ENCODE data around the gene FUT3. TPM values are rescaled to one million over a fixed set of nuclear protein-coding genes. Genes with fewer than 3 reads are reported as not detected.

The FUT3 gene
- total and polyA plus RNA-seq, 9 of the 15 experiments (the other 6 are each of a cell fraction or from before 2014, with no cell fraction given): 0.09 TPM; not detected in 8

- TF ChIP-seq ZNF184 (CRISPR knock-in tag; IDR thresholded peaks at IDR 0.05): no peak
- no peak for TF ChIP-seq GATAD2A (IDR thresholded peaks at IDR 0.05)
- TF ChIP-seq MCM3 (IDR thresholded peaks at IDR 0.05): no peak
Measured at GRCh38 chr19:5803752-5804515, 47.3 kb downstream of the FUT3 start (continued).

DNA sequence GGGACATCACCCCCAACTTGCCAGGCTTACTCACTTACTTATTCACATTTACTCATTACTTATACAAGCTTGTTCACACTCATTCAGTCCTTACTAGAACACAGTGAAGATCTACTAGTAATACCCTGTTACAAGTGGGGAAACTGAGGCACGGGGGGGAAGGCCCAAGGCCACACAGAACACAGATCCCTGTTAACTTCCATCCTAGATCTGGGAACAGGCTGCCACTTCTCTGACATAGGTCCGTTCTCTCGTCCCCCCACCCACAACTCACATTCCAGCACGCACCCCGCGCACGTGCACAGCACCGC lies 47.9 kb downstream of the FUT3 start:
- no peak for FAIRE-seq
- Histone ChIP-seq H3K9ac (ENCODE audit: insufficient read depth in 1 of 2, low read depth in 2 of 2, low read length in 2 of 2) (peak overlapping the region; percentile 27 to 83; a peak in 2 of 4 replicates), H3K4me1 (replicated peaks in 1 of 2; ENCODE audit: control insufficient read depth in 2 of 2, insufficient read depth in 2 of 2, low read length in 2 of 2) (peaks cover 36 to 80% of the 10 kb centered on the region in 2 experiments)
- TF ChIP-seq ZNF174 (CRISPR knock-in tag; IDR thresholded peaks at IDR 0.05) (no peak), HEY1 (CRISPR knock-in tag; IDR thresholded peaks at IDR 0.05; ENCODE audit: borderline replicate concordance) (no peak), IRF2 (CRISPR knock-in tag; IDR thresholded peaks at IDR 0.05) (peak; percentile 94), ZBTB2 (IDR thresholded peaks at IDR 0.05) (no peak), BRCA1 (IDR thresholded peaks at IDR 0.05) (no peak), BRCA1 (CRISPR knock-in tag; IDR thresholded peaks at IDR 0.05) (peak; percentile 95), PHB (CRISPR knock-in tag; IDR thresholded peaks at IDR 0.05) (no peak), TSC22D4 (tag; IDR thresholded peaks at IDR 0.05) (no peak), ZC3H11A (IDR thresholded peaks at IDR 0.05; ENCODE audit: low read depth, low read length) (no peak), ZNF347 (CRISPR knock-in tag; IDR thresholded peaks at IDR 0.05; ENCODE audit: low read depth) (no peak), ZNF12 (CRISPR knock-in tag; IDR thresholded peaks at IDR 0.05) (no peak)
- TF ChIP-seq, protein P1, sequence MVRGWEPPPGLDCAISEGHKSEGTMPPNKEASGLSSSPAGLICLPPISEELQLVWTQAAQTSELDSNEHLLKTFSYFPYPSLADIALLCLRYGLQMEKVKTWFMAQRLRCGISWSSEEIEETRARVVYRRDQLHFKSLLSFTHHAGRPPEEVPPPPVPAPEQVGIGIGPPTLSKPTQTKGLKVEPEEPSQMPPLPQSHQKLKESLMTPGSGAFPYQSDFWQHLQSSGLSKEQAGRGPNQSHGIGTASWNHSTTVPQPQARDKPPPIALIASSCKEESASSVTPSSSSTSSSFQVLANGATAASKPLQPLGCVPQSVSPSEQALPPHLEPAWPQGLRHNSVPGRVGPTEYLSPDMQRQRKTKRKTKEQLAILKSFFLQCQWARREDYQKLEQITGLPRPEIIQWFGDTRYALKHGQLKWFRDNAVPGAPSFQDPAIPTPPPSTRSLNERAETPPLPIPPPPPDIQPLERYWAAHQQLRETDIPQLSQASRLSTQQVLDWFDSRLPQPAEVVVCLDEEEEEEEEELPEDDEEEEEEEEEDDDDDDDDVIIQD (CRISPR knock-in tag; IDR thresholded peaks at IDR 0.05): no peak
- TF ChIP-seq, protein P2, sequence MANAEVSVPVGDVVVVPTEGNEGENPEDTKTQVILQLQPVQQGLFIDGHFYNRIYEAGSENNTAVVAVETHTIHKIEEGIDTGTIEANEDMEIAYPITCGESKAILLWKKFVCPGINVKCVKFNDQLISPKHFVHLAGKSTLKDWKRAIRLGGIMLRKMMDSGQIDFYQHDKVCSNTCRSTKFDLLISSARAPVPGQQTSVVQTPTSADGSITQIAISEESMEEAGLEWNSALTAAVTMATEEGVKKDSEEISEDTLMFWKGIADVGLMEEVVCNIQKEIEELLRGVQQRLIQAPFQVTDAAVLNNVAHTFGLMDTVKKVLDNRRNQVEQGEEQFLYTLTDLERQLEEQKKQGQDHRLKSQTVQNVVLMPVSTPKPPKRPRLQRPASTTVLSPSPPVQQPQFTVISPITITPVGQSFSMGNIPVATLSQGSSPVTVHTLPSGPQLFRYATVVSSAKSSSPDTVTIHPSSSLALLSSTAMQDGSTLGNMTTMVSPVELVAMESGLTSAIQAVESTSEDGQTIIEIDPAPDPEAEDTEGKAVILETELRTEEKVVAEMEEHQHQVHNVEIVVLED (CRISPR knock-in tag; IDR thresholded peaks at IDR 0.05): 0 out of 2 replicates have a peak, but pooled peaks have one; percentile 18

More for the DNA sequence above, 47.9 kb downstream of the FUT3 start:
- 0 out of 2 replicates have a peak, but pooled peaks cover 11% of the 10 kb centered on the region for H4K20me1 ChIP-seq (replicated peaks; ENCODE audit: control insufficient read depth, insufficient read depth, low read length)
- intact Hi-C loops (cut with micrococcal nuclease): loop anchor here (5.0 to 10.0 kb wide), 2 partner anchors 181 to 219 kb away; no protein-coding TSS in a partner anchor
- H3K4me3 ChIP-seq: no peak overlapping the region
- 14% methylated on average over 7 of the region's 8 CpGs for WGBS (ENCODE audit: insufficient coverage, low coverage, missing lambda C conversion rate)
- H3K27ac ChIP-seq (ENCODE audit: extremely low read depth, low read depth, low read length): peak overlapping the region; percentile 5; the same call in 2 of the 3 replicates
- ATAC-seq (no peak), DNase-seq (ENCODE audit: extremely low read depth in 1 of 4, low spot score in 3 of 4) (no peak)
- H2AFZ ChIP-seq (ENCODE audit: low read depth, low read length): peak overlapping the region; percentile 81
- H3K9me1 ChIP-seq (ENCODE audit: control insufficient read depth, insufficient read depth, low read length): no peaks in the 10 kb centered on the region
- no peaks in the 10 kb centered on the region for H3K36me3 ChIP-seq (ENCODE audit: control insufficient read depth, insufficient read depth, low read length)
- H3K27me3 ChIP-seq (ENCODE audit: control insufficient read depth in 2 of 2, insufficient read depth in 2 of 2, low read length in 2 of 2): no peaks in the 10 kb centered on the region
- in situ Hi-C loops (cut with MboI): loop anchor here (5.0 kb wide), 2 partner anchors 89 to 219 kb away; no protein-coding TSS in a partner anchor
- CTCF ChIA-PET (ENCODE audit: low intra/inter-chr PET ratio): interaction anchor here (0.6 to 4.2 kb wide), 6 partner anchors 20 to 913 kb away, joined by 3 to 48 read pairs (median 12); no protein-coding TSS in a partner anchor
- H3K79me2 ChIP-seq (ENCODE audit: control insufficient read depth, insufficient read depth, low read length): no peaks in the 10 kb centered on the region
- POLR2A ChIA-PET: interaction anchor here (1.0 to 1.6 kb wide), 9 partner anchors 9 to 100 kb away, joined by 3 to 8 read pairs (median 5); partner anchors contain the start of genes CATSPERD, DUS3L, LONP1 and NDUFA11
- H3K9me3 ChIP-seq (replicated peaks; ENCODE audit: control insufficient read depth, insufficient read depth, low read depth, low read length): no peaks in the 10 kb centered on the region
- no TSS peak for BruUV-seq (replicated peaks)
- peak overlapping the region; percentile 61 for H3K4me2 ChIP-seq (ENCODE audit: insufficient read depth, low read length)

Measured in K562 (cell line).